IMR-90 (cell line): ENCODE data around the gene CEP95. TPM values are rescaled to one million over a fixed set of nuclear protein-coding genes. Genes with fewer than 3 reads are reported as not detected.

Experiments
- ATAC-seq: fragments of 200-7000 bp; cut with Tn5 transposase; 2 replicates; pipeline ENCODE4 v1.9.1; 2020; ENCODE audit warnings: low read depth, mild to moderate bottlenecking, moderate library complexity
- BruUV-seq: library from RNA; stranded (reverse); fragments of 400-500 nt; replicated peaks from 2 replicates; lab custom pipeline; 2021; lab: Mats Ljungman, UMichigan
- CTCF ChIA-PET: fragments of 300-600 bp; formaldehyde crosslinking; extraction: SDS; loops from one replicate; lab custom pipeline; 2021; ENCODE audit warnings: antibody characterized with exemption; lab: Yijun Ruan, JAX
- POLR2A ChIA-PET: fragments of 300-600 bp; sonication (Branson Sonifier 250); formaldehyde crosslinking; loops from one replicate; lab custom pipeline; 2022; ENCODE audit warnings: antibody characterized with exemption; ENCODE audit not compliant: unreplicated experiment; lab: Charles Lee
- DNase-seq: peaks from one replicate; pipeline ENCODE4 v3.0.0; 2013
- H2AFZ ChIP-seq: replicated peaks from 2 replicates; pipeline ENCODE3; 2013; ENCODE audit warnings: low read length, mild to moderate bottlenecking; ENCODE audit not compliant: poor library complexity
- H2AK5ac ChIP-seq: 2 replicates; pipeline ENCODE4 v1.6.1; 2013; ENCODE audit warnings: low read depth, low read length, inconsistent platforms
- H2AK9ac ChIP-seq: replicated peaks from 2 replicates; pipeline ENCODE3; 2013; ENCODE audit warnings: mild to moderate bottlenecking, low read depth, low read length, moderate library complexity; ENCODE audit not compliant: poor library complexity
- H2BK120ac ChIP-seq: 2 replicates; pipeline ENCODE4 v1.6.1; 2013; ENCODE audit warnings: low read depth, low read length, inconsistent platforms
- H2BK15ac ChIP-seq: 3 replicates; pipeline ENCODE4 v1.6.1; 2013; ENCODE audit warnings: low read depth, low read length, inconsistent platforms
- H2BK20ac ChIP-seq: 2 replicates; pipeline ENCODE4 v1.6.1; 2013; ENCODE audit warnings: low read depth, mild to moderate bottlenecking, inconsistent platforms, low read length, moderate library complexity
- H2BK5ac ChIP-seq: 2 replicates; pipeline ENCODE4 v1.6.1; 2013; ENCODE audit warnings: mild to moderate bottlenecking, low read depth, low read length, inconsistent platforms; ENCODE audit not compliant: poor library complexity, severe bottlenecking
- H3K14ac ChIP-seq: replicated peaks from 2 replicates; pipeline ENCODE4 v1.6.1; 2013; ENCODE audit warnings: low read depth, low read length, inconsistent platforms
- H3K18ac ChIP-seq: 2 replicates; pipeline ENCODE4 v1.6.1; 2013; ENCODE audit warnings: low read depth, low read length, control low read depth
- H3K23ac ChIP-seq: 2 replicates; pipeline ENCODE4 v1.6.1; 2013; ENCODE audit warnings: low read depth, low read length, inconsistent platforms
- H3K27ac ChIP-seq: 2 replicates; pipeline ENCODE4 v1.5.1; 2013; ENCODE audit warnings: mild to moderate bottlenecking, control low read depth, low read length; ENCODE audit not compliant: insufficient read depth
- H3K27me3 ChIP-seq: 2 replicates; pipeline ENCODE4 v1.6.1; 2013; ENCODE audit warnings: low read length; ENCODE audit not compliant: control insufficient read depth, insufficient read depth
- H3K36me3 ChIP-seq: 2 replicates; pipeline ENCODE4 v1.6.1; 2013; ENCODE audit warnings: low read length, mixed read lengths; ENCODE audit not compliant: control insufficient read depth, insufficient read depth
- H3K4ac ChIP-seq: 2 replicates; pipeline ENCODE4 v1.6.1; 2013; ENCODE audit warnings: low read depth, low read length, inconsistent platforms
- H3K4me1 ChIP-seq: 2 replicates; pipeline ENCODE4 v1.6.1; 2013; ENCODE audit warnings: low read length, mixed read lengths; ENCODE audit not compliant: control insufficient read depth, insufficient read depth
- H3K4me2 ChIP-seq: 2 replicates; pipeline ENCODE4 v1.6.1; 2013; ENCODE audit warnings: low read depth, mild to moderate bottlenecking, control low read depth, low read length, moderate library complexity
- H3K4me3 ChIP-seq: 2 replicates; pipeline ENCODE4 v1.5.1; 2013; ENCODE audit warnings: low read depth, mild to moderate bottlenecking, control low read depth, low read length, moderate library complexity; ENCODE audit not compliant: insufficient read depth
- H3K56ac ChIP-seq: 2 replicates; pipeline ENCODE4 v1.6.1; 2013; ENCODE audit warnings: low read length, inconsistent platforms; ENCODE audit not compliant: insufficient read depth; ENCODE audit errors: extremely low read depth
- H3K79me1 ChIP-seq, 2 experiments: 2 replicates each; pipeline ENCODE4 v1.6.1; 2013; ENCODE audit warnings: low read length in 2 of 2, inconsistent platforms in 1 of 2, low read depth in 1 of 2
- H3K9ac ChIP-seq: 2 replicates; pipeline ENCODE4 v1.6.1; 2013; ENCODE audit warnings: low read depth, low read length, control low read depth
- H3K9me1 ChIP-seq: 2 replicates; pipeline ENCODE4 v1.6.1; 2013; ENCODE audit warnings: low read length, inconsistent platforms; ENCODE audit not compliant: insufficient read depth
- H3K9me3 ChIP-seq: 2 replicates; pipeline ENCODE4 v1.6.1; 2013; ENCODE audit warnings: low read length; ENCODE audit not compliant: control insufficient read depth, insufficient read depth
- H4K20me1 ChIP-seq: 2 replicates; pipeline ENCODE4 v1.6.1; 2013; ENCODE audit warnings: low read length, inconsistent platforms; ENCODE audit not compliant: insufficient read depth
- H4K5ac ChIP-seq: 2 replicates; pipeline ENCODE4 v1.6.1; 2013; ENCODE audit warnings: mild to moderate bottlenecking, low read depth, low read length, control low read depth
- H4K8ac ChIP-seq, 2 experiments: 2 replicates each; pipeline ENCODE4 v1.6.1; 2013; ENCODE audit warnings: low read depth in 2 of 2, low read length in 2 of 2, control low read depth in 1 of 2, inconsistent platforms in 1 of 2
- H4K91ac ChIP-seq: 2 replicates; pipeline ENCODE4 v1.6.1; 2013; ENCODE audit warnings: low read depth, low read length, inconsistent platforms; ENCODE audit not compliant: insufficient read depth
- BHLHE40 ChIP-seq: fragments of 150-350 bp; IDR thresholded peaks from 2 replicates; pipeline ENCODE4 v1.6.1; 2016; ENCODE audit warnings: mild to moderate bottlenecking, low read depth, low read length
- FOS ChIP-seq: fragments of 150-350 bp; IDR thresholded peaks from 2 replicates; pipeline ENCODE4 v1.6.1; 2016; ENCODE audit warnings: low read depth, low read length
- NFE2L2 ChIP-seq: fragments of 150-350 bp; IDR thresholded peaks from 2 replicates; pipeline ENCODE4 v1.6.1; 2016; ENCODE audit warnings: low read depth, mild to moderate bottlenecking, low read length
- POLR2A ChIP-seq: IDR thresholded peaks from 2 replicates; pipeline ENCODE4 v1.6.1; 2012; ENCODE audit warnings: mild to moderate bottlenecking, low read depth, low read length
- RAD21 ChIP-seq: IDR thresholded peaks from 2 replicates; pipeline ENCODE4 v1.6.1; 2012; ENCODE audit warnings: low read length, improper control_type of control experiment
- RFX5 ChIP-seq: IDR thresholded peaks from 2 replicates; pipeline ENCODE4 v1.8.0; 2012; ENCODE audit warnings: low read depth, mild to moderate bottlenecking, low read length, moderate library complexity
- USF2 ChIP-seq: fragments of 150-350 bp; IDR thresholded peaks from 2 replicates; pipeline ENCODE4 v1.6.1; 2017; ENCODE audit warnings: mild to moderate bottlenecking, antibody characterized with exemption, low read length, low read depth
- WGBS, 2 experiments: methylation state at CpG; one replicate each; pipeline versions ENCODE4 v1.1.5 to v1.1.7; 2013; ENCODE audit warnings: missing lambda C conversion rate in 2 of 2; ENCODE audit not compliant: insufficient read length in 1 of 2; ENCODE audit errors: extremely low coverage in 2 of 2; 5-methylcytosine and 5-hydroxymethylcytosine counted together
- dilution Hi-C: fragments of 300-500 bp; cut with HindIII; formaldehyde crosslinking; loops from one replicate; pipeline ENCODE4 v1.14.3; 2018; ENCODE audit warnings: low sequenced_read_pairs; ENCODE audit not compliant: unreplicated experiment
- in situ Hi-C: fragments of 300-500 bp; cut with MboI; formaldehyde crosslinking; loops from 3 replicates; pipeline ENCODE4 v1.14.3; 2019; ENCODE audit warnings: low sequenced_read_pairs, inconsistent platforms, mixed read lengths
- intact Hi-C: fragments of 100-400 bp; cut with micrococcal nuclease; formaldehyde crosslinking; loops from 2 replicates; pipeline ENCODE4 v1.10.0; 2022
- polyA plus RNA-seq, 3 experiments: library from polyadenylated mRNA; depleted of rRNA; stranded (reverse); fragments of >200 nt; gene quantifications; 2 replicates each; pipeline ENCODE4 v1.2.3, GENCODE V29; 2012; ENCODE audit warnings: low replicate concordance in 1 of 3
- total RNA-seq: library from RNA; depleted of rRNA; stranded (reverse); fragments of >200 nt; gene quantifications from 2 replicates; pipeline ENCODE4 v1.2.3, GENCODE V29; 2012

Gene CEP95
- total and polyA plus RNA-seq, 2 of the 4 experiments (the other 2 are of a cell fraction), result 6.1 to 13.6 TPM

DNA sequence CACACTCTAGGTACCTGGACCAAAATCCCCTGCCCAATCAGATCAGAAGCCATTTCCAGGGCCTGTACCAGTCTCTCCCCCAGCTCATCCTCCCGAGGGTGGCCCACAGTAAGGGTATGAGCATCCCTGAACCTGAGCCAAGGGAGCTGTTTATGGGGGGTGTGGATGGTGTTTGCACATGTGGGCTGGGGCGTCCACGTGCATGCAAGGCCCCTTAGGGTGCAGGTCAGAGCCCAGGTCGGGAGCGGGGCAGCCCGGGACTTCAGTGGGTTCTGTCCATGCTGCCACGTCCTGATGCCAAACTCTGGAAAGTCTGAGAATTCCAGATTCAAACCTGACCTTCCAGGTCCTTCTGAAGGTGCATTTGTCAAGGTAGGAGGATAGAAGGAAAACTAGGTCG is 48.0 kb upstream of the CEP95 start:
- Histone ChIP-seq H4K8ac (no peak overlapping the region), H3K4me2 (no peak overlapping the region), H4K91ac (no peak overlapping the region), H3K27me3 (no peaks in the 10 kb centered on the region; the same call in 1 of the 2 replicates), H2AFZ (peak overlapping the region; percentile 1), H3K23ac (no peak overlapping the region), H3K4me3 (no peak overlapping the region), H3K36me3 (no peaks in the 10 kb centered on the region), H3K27ac (no peak overlapping the region), H3K9me3 (no peaks in the 10 kb centered on the region), H3K4me1 (peaks cover 8% of the 10 kb centered on the region), H3K9me1 (peaks cover 11% of the 10 kb centered on the region; the same call in 1 of the 2 replicates), H2BK120ac (no peak overlapping the region), H3K14ac (no peak overlapping the region), H2AK5ac (no peak overlapping the region; the same call in 1 of the 2 replicates), H3K79me1 (no peaks in the 10 kb centered on the region), H3K9ac (no peak overlapping the region), H3K4ac (no peak overlapping the region), H3K56ac (no peak overlapping the region), H2AK9ac (peak overlapping the region; percentile 44), H4K20me1 (no peaks in the 10 kb centered on the region), H3K18ac (no peak overlapping the region), H2BK20ac (no peak overlapping the region), H4K5ac (no peak overlapping the region), H2BK5ac (no peak overlapping the region), H2BK15ac (no peak overlapping the region)
- in situ Hi-C loops, result no loop called here
- POLR2A ChIA-PET, result no interaction called here
- dilution Hi-C loops, result no loop called here
- WGBS, 2 experiments, result no CpG with 5 or more reads among the region's 8 CpGs
- ATAC-seq (no peak), DNase-seq (no peak)
- TF ChIP-seq BHLHE40 (no peak), RAD21 (no peak), RFX5 (no peak), FOS (no peak), USF2 (no peak), NFE2L2 (no peak), POLR2A (no peak)
- CTCF ChIA-PET, result no interaction called here
- BruUV-seq, result no TSS peak
- intact Hi-C loops, result no loop called here
